ENCODE data around the gene SCUBE3.

The SCUBE3 gene

GRCh38 chr6:35179901-35180535 is 33.7 kb upstream of the SCUBE3 start:
- DNase-seq (ENCODE audit: extremely low read depth, low read depth): no peak
- no peak for TF ChIP-seq CTCF (IDR thresholded peaks at IDR 0.05; ENCODE audit: low read depth, low read length, missing control alignments)
- no peak overlapping the region for H3K4me3 ChIP-seq (replicated peaks; ENCODE audit: low read depth, low read length)

- no peak for TF ChIP-seq CTCF (IDR thresholded peaks at IDR 0.05; ENCODE audit: low read depth, low read length, missing control alignments)
- H3K4me3 ChIP-seq (replicated peaks; ENCODE audit: low read depth, low read length): no peak overlapping the region
- DNase-seq (ENCODE audit: extremely low read depth, low read depth): peak; percentile 40
Measured at GRCh38 chr6:35181308-35181932, 32.3 kb upstream of the SCUBE3 start.

GRCh38 chr6:35181933-35182612 is 31.7 kb upstream of the SCUBE3 start:
- peak; percentile 60 for DNase-seq (ENCODE audit: extremely low read depth, low read depth)
- TF ChIP-seq CTCF (IDR thresholded peaks at IDR 0.05; ENCODE audit: low read depth, low read length, missing control alignments): no peak
- 0 out of 2 replicates have a peak overlapping the region, but pooled peaks have one; percentile 0 for H3K4me3 ChIP-seq (replicated peaks; ENCODE audit: low read depth, low read length)

- TF ChIP-seq CTCF (IDR thresholded peaks at IDR 0.05; ENCODE audit: low read depth, low read length, missing control alignments): no peak
- H3K4me3 ChIP-seq (replicated peaks; ENCODE audit: low read depth, low read length): no peak overlapping the region
- no peak for DNase-seq (ENCODE audit: extremely low read depth, low read depth)
Measured at GRCh38 chr6:35183281-35183680, 30.5 kb upstream of the SCUBE3 start.

- H3K4me3 ChIP-seq (replicated peaks; ENCODE audit: low read depth, low read length): no peak overlapping the region
- DNase-seq (ENCODE audit: extremely low read depth, low read depth): no peak
- no peak for TF ChIP-seq CTCF (IDR thresholded peaks at IDR 0.05; ENCODE audit: low read depth, low read length, missing control alignments)
Measured at GRCh38 chr6:35183935-35184334, 29.8 kb upstream of the SCUBE3 start.

GRCh38 chr6:35184580-35185301 is 29.0 kb upstream of the SCUBE3 start:
- DNase-seq (ENCODE audit: extremely low read depth, low read depth): no peak
- TF ChIP-seq CTCF (IDR thresholded peaks at IDR 0.05; ENCODE audit: low read depth, low read length, missing control alignments): no peak

More at GRCh38 chr6:35184580-35185301, 29.0 kb upstream of the SCUBE3 start:
- H3K4me3 ChIP-seq (replicated peaks; ENCODE audit: low read depth, low read length): no peak overlapping the region

All from HFF-Myc (cell line).